T-cell (primary cell): Measurements from ENCODE around the gene HSP90AB1. TPM values are rescaled to one million over a fixed set of nuclear protein-coding genes. Genes with fewer than 3 reads are reported as not detected.

Experiments used
- ATAC-seq, 4 experiments: fragments of 200-7000 bp in 3 of 4; fragments of 150-1000 bp in 1 of 4; cut with Tn5 transposase; replicated peaks in 1 of 4; 1 replicate in 3 of 4; 2 replicates in 1 of 4; pipeline ENCODE4 v1.10.0; 2021; ENCODE audit warnings: moderate library complexity in 3 of 4, mild to moderate bottlenecking in 2 of 4, moderate number of reproducible peaks in 1 of 4
- CTCF ChIA-PET, 2 donors: fragments of 300-600 bp; sonication (Branson Sonifier 250); formaldehyde crosslinking; loops; one replicate each; lab custom pipeline; 2022; ENCODE audit warnings: antibody characterized with exemption in 2 of 2; lab: Charles Lee
- POLR2A ChIA-PET, 2 donors: fragments of 300-600 bp; sonication (Branson Sonifier 250); formaldehyde crosslinking; loops; one replicate each; lab custom pipeline; 2022; ENCODE audit warnings: antibody characterized with exemption in 2 of 2; lab: Charles Lee
- DNase-seq, 35 experiments: peaks; one replicate each; pipeline versions ENCODE4 v3.0.0 to v3.0.0-alpha.2; 2013 to 2023
- H3K27ac ChIP-seq: one replicate; pipeline ENCODE4 v1.5.1; 2013; ENCODE audit warnings: low read length
- H3K27me3 ChIP-seq, 2 experiments: replicated peaks in 1 of 2; 1 replicate in 1 of 2; 2 replicates in 1 of 2; pipeline versions ENCODE4 v1.6.1 to v1.7.0; 2013; ENCODE audit warnings: low read length in 1 of 2, mixed read lengths in 1 of 2; ENCODE audit not compliant: control insufficient read depth in 2 of 2, insufficient read depth in 2 of 2; ENCODE audit errors: extremely low read depth in 1 of 2
- H3K36me3 ChIP-seq, 2 donors: 1 replicate in 1 of 2; 2 replicates in 1 of 2; pipeline versions ENCODE4 v1.6.1 to v1.7.0; 2013; ENCODE audit warnings: low read length in 1 of 2; ENCODE audit not compliant: control insufficient read depth in 2 of 2, insufficient read depth in 1 of 2; ENCODE audit errors: extremely low read depth in 1 of 2
- H3K4me1 ChIP-seq, 2 experiments: 1 replicate in 1 of 2; 2 replicates in 1 of 2; pipeline versions ENCODE4 v1.6.1 to v1.7.0; 2013; ENCODE audit warnings: low read length in 2 of 2, mixed read lengths in 1 of 2; ENCODE audit not compliant: insufficient read depth in 2 of 2, control insufficient read depth in 1 of 2; ENCODE audit errors: extremely low read depth in 1 of 2
- H3K4me3 ChIP-seq, 2 donors: 1 replicate in 1 of 2; 2 replicates in 1 of 2; pipeline versions ENCODE4 v1.5.1 to v1.7.0; 2013; ENCODE audit warnings: mild to moderate bottlenecking in 2 of 2, low read length in 1 of 2, moderate library complexity in 1 of 2; ENCODE audit not compliant: control insufficient read depth in 1 of 2; ENCODE audit errors: extremely low read depth in 1 of 2
- H3K9me3 ChIP-seq: 2 replicates; pipeline ENCODE4 v1.7.0; 2013
- H3K27ac Mint-ChIP-seq, 2 donors: one replicate each; pipeline ENCODE4 v1.8.0; 2020 to 2021; ENCODE audit warnings: mild to moderate bottlenecking in 2 of 2, mixed read lengths in 2 of 2
- H3K27me3 Mint-ChIP-seq, 2 donors: one replicate each; pipeline ENCODE4 v1.8.0; 2021 to 2022; ENCODE audit warnings: mixed read lengths in 2 of 2
- H3K36me3 Mint-ChIP-seq: one replicate; pipeline ENCODE4 v1.8.0; 2021; ENCODE audit warnings: mixed read lengths
- H3K4me1 Mint-ChIP-seq, 3 donors: one replicate each; pipeline ENCODE4 v1.8.0; 2020 to 2022; ENCODE audit warnings: mixed read lengths in 3 of 3, mild to moderate bottlenecking in 1 of 3
- H3K4me3 Mint-ChIP-seq, 3 donors: one replicate each; pipeline ENCODE4 v1.8.0; 2020 to 2022; ENCODE audit warnings: mild to moderate bottlenecking in 3 of 3, mixed read lengths in 3 of 3, moderate library complexity in 3 of 3
- H3K9me3 Mint-ChIP-seq, 3 donors: one replicate each; pipeline ENCODE4 v1.8.0; 2020 to 2022; ENCODE audit warnings: mixed read lengths in 3 of 3
- WGBS: methylation state at CpG from one replicate; pipeline ENCODE4 v1.1.5; 2013; ENCODE audit warnings: missing lambda C conversion rate; ENCODE audit not compliant: insufficient coverage; 5-methylcytosine and 5-hydroxymethylcytosine counted together
- total RNA-seq, 35 experiments: library from RNA in 6 of 35; stranded (reverse) in 6 of 35; fragments of 120-200 nt in 1 of 35; gene quantifications; one replicate each; pipeline versions ENCODE4 v1.2.1 to v1.2.4 and lab custom pipeline; 2013 to 2026

The HSP90AB1 gene
- total RNA-seq, 5 donors from 2014 or later (not counting 1 experiment from before 2014, with no cell fraction given) = 394 to 454 (median 404) TPM

GRCh38 chr6:44225579-44226325 is 21.1 kb upstream of the HSP90AB1 start:
- Mint-ChIP-seq H3K4me1 (peaks cover 16 to 28% (median 17%) of the 10 kb centered on the region in 3 donors), H3K36me3 (no peaks in the 10 kb centered on the region), H3K4me3 (no peak overlapping the region), H3K27me3 (peaks cover 0 to 3% of the 10 kb centered on the region in 2 donors), H3K9me3 (no peaks in the 10 kb centered on the region), H3K27ac (no peak overlapping the region)
- DNase-seq (no peak), ATAC-seq (no peak)
- Histone ChIP-seq H3K27ac (no peak overlapping the region), H3K4me1 (peaks cover 5 to 25% of the 10 kb centered on the region in 2 experiments), H3K9me3 (no peaks in the 10 kb centered on the region), H3K27me3 (peaks cover 0 to 12% of the 10 kb centered on the region in 2 experiments), H3K36me3 (no peaks in the 10 kb centered on the region), H3K4me3 (no peak overlapping the region)
- POLR2A ChIA-PET = no interaction called here
- 90% methylated on average over 6 of the region's 8 CpGs for WGBS
- CTCF ChIA-PET = no interaction called here

GRCh38 chr6:44226368-44227147 is 20.3 kb upstream of the HSP90AB1 start:
- ChIA-PET CTCF (no interaction called here), POLR2A (interaction anchor here in 1 of 2 donors (0.6 kb wide), 1 partner anchor 9 kb away, joined by 3 read pairs; no protein-coding TSS in a partner anchor)
- no peaks in the 10 kb centered on the region for H3K9me3 Mint-ChIP-seq
- Histone ChIP-seq H3K9me3 (no peaks in the 10 kb centered on the region), H3K27ac (no peak overlapping the region), H3K36me3 (no peaks in the 10 kb centered on the region), H3K4me3 (no peak overlapping the region), H3K27me3 (peaks cover 0 to 12% of the 10 kb centered on the region in 2 experiments), H3K4me1 (peaks cover 5 to 24% of the 10 kb centered on the region in 2 experiments)
- H3K27me3 Mint-ChIP-seq = no peaks in the 10 kb centered on the region
- ATAC-seq = no peak
- no peak for DNase-seq
- peaks cover 16 to 23% (median 17%) of the 10 kb centered on the region in 3 donors for H3K4me1 Mint-ChIP-seq
- H3K4me3 Mint-ChIP-seq = no peak overlapping the region
- no peaks in the 10 kb centered on the region for H3K36me3 Mint-ChIP-seq
- WGBS = 77% methylated on average over 6 of the region's 15 CpGs
- H3K27ac Mint-ChIP-seq = no peak overlapping the region

DNA sequence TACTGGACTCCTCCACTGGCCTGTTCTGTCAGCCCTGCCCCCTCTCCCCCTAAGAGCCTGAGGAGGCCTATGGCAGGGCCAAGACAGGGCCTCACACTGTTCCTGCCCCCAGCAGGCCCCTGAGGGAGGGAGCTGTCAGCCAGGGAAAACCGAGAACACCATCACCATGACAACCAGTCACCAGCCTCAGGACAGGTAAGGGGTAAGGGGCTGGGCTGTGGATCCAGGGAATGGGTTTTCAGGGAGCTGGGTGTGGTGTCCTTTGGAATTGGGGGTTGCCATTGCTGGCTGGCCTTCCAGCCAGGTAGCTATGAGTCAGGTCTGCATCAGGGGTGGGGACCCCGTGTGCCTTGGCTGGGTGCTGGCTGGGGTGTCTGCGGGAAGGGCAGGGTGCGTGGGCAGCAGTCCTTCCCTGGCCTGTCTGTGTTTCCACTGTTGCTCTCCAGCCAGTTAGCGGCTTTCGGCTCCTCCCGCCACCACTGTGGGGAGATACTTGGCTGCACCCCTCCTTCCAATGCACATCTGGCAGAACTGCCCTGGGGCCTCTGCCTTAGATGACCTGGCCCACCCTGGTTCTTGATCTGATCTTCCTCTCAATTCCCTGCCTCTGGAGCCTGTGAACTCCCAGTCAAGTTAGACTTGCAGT is 19.6 kb upstream of the HSP90AB1 start:
- Histone ChIP-seq H3K36me3 (no peaks in the 10 kb centered on the region), H3K9me3 (no peaks in the 10 kb centered on the region), H3K4me3 (no peak overlapping the region), H3K27ac (no peak overlapping the region), H3K4me1 (peaks cover 5 to 20% of the 10 kb centered on the region in 2 experiments), H3K27me3 (peaks cover 0 to 12% of the 10 kb centered on the region in 2 experiments)
- Mint-ChIP-seq H3K27ac (no peak overlapping the region), H3K9me3 (no peaks in the 10 kb centered on the region), H3K36me3 (no peaks in the 10 kb centered on the region), H3K27me3 (no peaks in the 10 kb centered on the region), H3K4me1 (peaks cover 13 to 18% (median 17%) of the 10 kb centered on the region in 3 donors), H3K4me3 (no peak overlapping the region)
- ChIA-PET POLR2A (interaction anchor here in 1 of 2 donors (0.6 kb wide), 2 partner anchors 8 to 41 kb away, joined by 3 read pairs; no protein-coding TSS in a partner anchor), CTCF (interaction anchor here in 1 of 2 donors (1.3 kb wide), 1 partner anchor 16 kb away, joined by 4 read pairs; no protein-coding TSS in a partner anchor)
- ATAC-seq (no peak), DNase-seq (no peak)
- WGBS = 100% methylated on average over 3 of the region's 7 CpGs

DNA sequence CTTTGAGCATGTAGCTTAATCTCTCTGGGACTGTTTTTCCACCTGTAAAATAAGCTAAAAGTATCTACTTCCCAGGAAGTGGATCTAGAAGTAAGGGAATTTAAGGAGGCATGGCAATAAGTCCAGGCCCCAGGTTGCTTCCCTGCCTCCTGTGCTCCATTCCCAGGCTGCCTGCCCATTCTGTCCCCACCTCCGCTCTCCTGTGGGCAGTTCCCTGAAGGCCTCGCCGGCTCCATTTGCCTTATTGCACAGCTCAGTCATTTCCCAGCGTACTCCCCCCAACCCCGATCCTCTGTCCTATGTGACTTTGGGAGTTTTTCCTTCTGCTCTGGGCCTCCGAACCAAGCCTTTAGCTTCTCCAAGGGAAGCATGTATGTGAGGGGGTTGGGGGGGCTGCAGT is 18.9 kb upstream of the HSP90AB1 start:
- Mint-ChIP-seq H3K4me3 (no peak overlapping the region), H3K36me3 (no peaks in the 10 kb centered on the region), H3K27me3 (no peaks in the 10 kb centered on the region), H3K9me3 (no peaks in the 10 kb centered on the region), H3K4me1 (peaks cover 8 to 11% (median 10%) of the 10 kb centered on the region in 3 donors), H3K27ac (no peak overlapping the region)
- H3K27ac ChIP-seq = no peak overlapping the region
- DNase-seq = no peak
- H3K4me3 ChIP-seq = no peak overlapping the region
- ChIA-PET CTCF (interaction anchor here in 1 of 2 donors (1.3 kb wide), 1 partner anchor 15 kb away, joined by 4 read pairs; no protein-coding TSS in a partner anchor), POLR2A (no interaction called here)
- ATAC-seq = no peak
- peaks cover 3 to 14% of the 10 kb centered on the region in 2 experiments for H3K4me1 ChIP-seq
- WGBS = 100% methylated on average over 1 of the region's 6 CpGs
- no peaks in the 10 kb centered on the region for H3K9me3 ChIP-seq
- no peaks in the 10 kb centered on the region for H3K36me3 ChIP-seq
- H3K27me3 ChIP-seq = peaks cover 0 to 6% of the 10 kb centered on the region in 2 experiments

DNA sequence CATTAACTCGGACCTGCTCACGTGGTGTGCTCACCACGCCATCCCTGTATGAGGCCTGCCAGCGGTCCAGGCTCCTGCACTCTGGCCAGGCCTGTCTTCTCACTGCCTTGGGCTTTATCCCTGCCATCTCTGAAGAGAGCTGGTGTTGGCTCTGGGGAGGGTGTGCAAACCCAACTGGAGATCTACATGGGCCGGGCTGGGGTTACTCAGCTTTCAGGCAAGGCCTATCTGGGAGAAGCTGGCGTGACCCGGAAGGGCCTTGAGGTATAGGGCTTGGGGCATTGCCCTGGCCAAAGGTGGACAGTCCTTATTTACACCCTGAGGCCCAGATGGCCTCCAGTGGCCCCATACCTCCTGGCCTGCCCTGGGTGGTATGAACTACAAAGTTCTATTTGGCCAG is 18.5 kb upstream of the HSP90AB1 start:
- ATAC-seq = no peak
- H3K27me3 Mint-ChIP-seq = no peaks in the 10 kb centered on the region
- peaks cover 0 to 5% of the 10 kb centered on the region in 2 experiments for H3K27me3 ChIP-seq
- 96% methylated on average over 7 of the region's 7 CpGs for WGBS
- H3K4me1 ChIP-seq = peaks cover 3 to 12% of the 10 kb centered on the region in 2 experiments
- no peak overlapping the region for H3K27ac Mint-ChIP-seq
- POLR2A ChIA-PET = no interaction called here
- no peak overlapping the region for H3K27ac ChIP-seq
- no peak overlapping the region for H3K4me3 Mint-ChIP-seq
- H3K36me3 Mint-ChIP-seq = no peaks in the 10 kb centered on the region
- H3K36me3 ChIP-seq = no peaks in the 10 kb centered on the region
- CTCF ChIA-PET = interaction anchor here in 1 of 2 donors (1.3 kb wide), 1 partner anchor 14 kb away, joined by 4 read pairs; no protein-coding TSS in a partner anchor
- H3K9me3 Mint-ChIP-seq = no peaks in the 10 kb centered on the region
- H3K4me1 Mint-ChIP-seq = peaks cover 8 to 10% (median 8%) of the 10 kb centered on the region in 3 donors
- H3K4me3 ChIP-seq = no peak overlapping the region
- no peak for DNase-seq
- no peaks in the 10 kb centered on the region for H3K9me3 ChIP-seq

- no peak for ATAC-seq
- CTCF ChIA-PET = no interaction called here
- Mint-ChIP-seq H3K36me3 (no peaks in the 10 kb centered on the region), H3K4me1 (peaks cover 7 to 10% (median 8%) of the 10 kb centered on the region in 3 donors), H3K9me3 (no peaks in the 10 kb centered on the region), H3K27me3 (no peaks in the 10 kb centered on the region), H3K4me3 (no peak overlapping the region), H3K27ac (no peak overlapping the region)
- POLR2A ChIA-PET = no interaction called here
- WGBS = 83% methylated on average over 3 of the region's 5 CpGs
- Histone ChIP-seq H3K36me3 (no peaks in the 10 kb centered on the region), H3K9me3 (no peaks in the 10 kb centered on the region), H3K27ac (no peak overlapping the region), H3K27me3 (peaks cover 0 to 5% of the 10 kb centered on the region in 2 experiments), H3K4me3 (no peak overlapping the region), H3K4me1 (peaks cover 3 to 9% of the 10 kb centered on the region in 2 experiments)
- DNase-seq = no peak
Observed at GRCh38 chr6:44228836-44229235, 18.1 kb upstream of the HSP90AB1 start.
